22Rv1 (cell line): ENCODE measurements around the gene SPIB.
"Not testable (repeated sequence)": the region's sequence is repeated elsewhere in the genome, so short reads cannot be mapped to it uniquely, and the experiment has no call there.

Experiments used
- CTCF ChIP-seq: fragments of 450-650 bp; IDR thresholded peaks from 2 replicates; pipeline ENCODE4 v1.5.1; 2017; ENCODE audit warnings: mild to moderate bottlenecking
- ZFX ChIP-seq: fragments of 450-650 bp; IDR thresholded peaks from 2 replicates; pipeline ENCODE4 v1.6.1; 2017; ENCODE audit warnings: antibody characterized with exemption, borderline replicate concordance

- TF ChIP-seq CTCF, ZFX: not testable (repeated sequence)
Observed at GRCh38 chr19:50390295-50390694, 28.4 kb upstream of the SPIB start.
